ENCODE results near the gene IGLL5.

DNA sequence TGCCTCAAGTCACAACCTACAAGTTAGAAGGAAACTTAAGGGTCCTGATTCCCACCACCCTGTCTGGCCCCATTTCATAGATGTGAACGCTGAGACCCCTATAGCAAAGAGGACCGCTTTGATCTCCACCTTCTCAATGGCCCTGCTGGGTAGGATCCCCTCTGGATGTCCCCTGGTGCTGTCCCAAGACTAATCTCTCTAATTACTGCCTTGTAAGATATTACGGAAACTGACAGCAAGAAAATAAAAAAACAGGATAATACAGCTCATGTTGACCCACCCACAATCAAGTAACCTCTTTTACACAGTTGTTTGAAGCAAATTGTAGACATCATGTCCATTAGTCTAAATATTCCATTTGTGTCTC, 20.9 kb downstream of the IGLL5 start:
- no peak for TF ChIP-seq ZNF132 (tag by site-specific recombination; IDR thresholded peaks at IDR 0.05; ENCODE audit: borderline replicate concordance)
- TF ChIP-seq ZNF514 (tag by site-specific recombination; IDR thresholded peaks at IDR 0.05) = no peak
- TF ChIP-seq ZNF776 (tag by site-specific recombination; IDR thresholded peaks at IDR 0.05; ENCODE audit: borderline replicate concordance) = no peak
- TF ChIP-seq ZNF404 (tag by site-specific recombination; IDR thresholded peaks at IDR 0.05) = no peak
- TF ChIP-seq ZNF76 (tag by site-specific recombination; IDR thresholded peaks at IDR 0.05; ENCODE audit: borderline replicate concordance, low read depth) = no peak
- TF ChIP-seq, protein P1, sequence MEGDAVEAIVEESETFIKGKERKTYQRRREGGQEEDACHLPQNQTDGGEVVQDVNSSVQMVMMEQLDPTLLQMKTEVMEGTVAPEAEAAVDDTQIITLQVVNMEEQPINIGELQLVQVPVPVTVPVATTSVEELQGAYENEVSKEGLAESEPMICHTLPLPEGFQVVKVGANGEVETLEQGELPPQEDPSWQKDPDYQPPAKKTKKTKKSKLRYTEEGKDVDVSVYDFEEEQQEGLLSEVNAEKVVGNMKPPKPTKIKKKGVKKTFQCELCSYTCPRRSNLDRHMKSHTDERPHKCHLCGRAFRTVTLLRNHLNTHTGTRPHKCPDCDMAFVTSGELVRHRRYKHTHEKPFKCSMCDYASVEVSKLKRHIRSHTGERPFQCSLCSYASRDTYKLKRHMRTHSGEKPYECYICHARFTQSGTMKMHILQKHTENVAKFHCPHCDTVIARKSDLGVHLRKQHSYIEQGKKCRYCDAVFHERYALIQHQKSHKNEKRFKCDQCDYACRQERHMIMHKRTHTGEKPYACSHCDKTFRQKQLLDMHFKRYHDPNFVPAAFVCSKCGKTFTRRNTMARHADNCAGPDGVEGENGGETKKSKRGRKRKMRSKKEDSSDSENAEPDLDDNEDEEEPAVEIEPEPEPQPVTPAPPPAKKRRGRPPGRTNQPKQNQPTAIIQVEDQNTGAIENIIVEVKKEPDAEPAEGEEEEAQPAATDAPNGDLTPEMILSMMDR (tag by site-specific recombination; IDR thresholded peaks at IDR 0.05) = no peak
- no peak for TF ChIP-seq ZNF423 (tag by site-specific recombination; IDR thresholded peaks at IDR 0.05)
- TF ChIP-seq, protein P2, sequence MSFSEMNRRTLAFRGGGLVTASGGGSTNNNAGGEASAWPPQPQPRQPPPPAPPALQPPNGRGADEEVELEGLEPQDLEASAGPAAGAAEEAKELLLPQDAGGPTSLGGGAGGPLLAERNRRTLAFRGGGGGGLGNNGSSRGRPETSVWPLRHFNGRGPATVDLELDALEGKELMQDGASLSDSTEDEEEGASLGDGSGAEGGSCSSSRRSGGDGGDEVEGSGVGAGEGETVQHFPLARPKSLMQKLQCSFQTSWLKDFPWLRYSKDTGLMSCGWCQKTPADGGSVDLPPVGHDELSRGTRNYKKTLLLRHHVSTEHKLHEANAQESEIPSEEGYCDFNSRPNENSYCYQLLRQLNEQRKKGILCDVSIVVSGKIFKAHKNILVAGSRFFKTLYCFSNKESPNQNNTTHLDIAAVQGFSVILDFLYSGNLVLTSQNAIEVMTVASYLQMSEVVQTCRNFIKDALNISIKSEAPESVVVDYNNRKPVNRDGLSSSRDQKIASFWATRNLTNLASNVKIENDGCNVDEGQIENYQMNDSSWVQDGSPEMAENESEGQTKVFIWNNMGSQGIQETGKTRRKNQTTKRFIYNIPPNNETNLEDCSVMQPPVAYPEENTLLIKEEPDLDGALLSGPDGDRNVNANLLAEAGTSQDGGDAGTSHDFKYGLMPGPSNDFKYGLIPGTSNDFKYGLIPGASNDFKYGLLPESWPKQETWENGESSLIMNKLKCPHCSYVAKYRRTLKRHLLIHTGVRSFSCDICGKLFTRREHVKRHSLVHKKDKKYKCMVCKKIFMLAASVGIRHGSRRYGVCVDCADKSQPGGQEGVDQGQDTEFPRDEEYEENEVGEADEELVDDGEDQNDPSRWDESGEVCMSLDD (tag by site-specific recombination; IDR thresholded peaks at IDR 0.05) = no peak
- TF ChIP-seq ZNF670 (tag by site-specific recombination; IDR thresholded peaks at IDR 0.05; ENCODE audit: low read depth) = no peak
